K562 (cell line): ENCODE data around the gene APBA2. TPM values are rescaled to one million over a fixed set of nuclear protein-coding genes. Genes with fewer than 3 reads are reported as not detected.

Experiments used
- ATAC-seq: fragments of 200-7000 bp; cut with Tn5 transposase; 3 replicates; pipeline ENCODE4 v1.9.1; 2020; ENCODE audit warnings: moderate library complexity
- BruUV-seq: library from RNA; stranded (reverse); fragments of 400-500 nt; replicated peaks from 2 replicates; lab custom pipeline; 2021; lab: Mats Ljungman, UMichigan
- CTCF ChIA-PET: fragments of 300-600 bp; formaldehyde crosslinking; extraction: SDS; loops from one replicate; lab custom pipeline; 2021; ENCODE audit warnings: low intra/inter-chr PET ratio; lab: Yijun Ruan, JAX
- POLR2A ChIA-PET: fragments of 300-600, 350-650 bp; sonication (Branson Sonifier 250); formaldehyde crosslinking; extraction: SDS; loops from one replicate; lab custom pipeline; 2021; ENCODE audit warnings: antibody characterized with exemption, inconsistent platforms; lab: Yijun Ruan, JAX
- DNase-seq, 4 experiments: peaks; one replicate each; pipeline versions ENCODE4 v3.0.0 to v3.0.0-alpha.2; 2011 to 2018; ENCODE audit warnings: low spot score in 3 of 4, mixed read lengths in 3 of 4; ENCODE audit errors: extremely low read depth in 1 of 4
- FAIRE-seq: peaks from 2 replicates; lab custom pipeline; 2011; peaks lifted over from hg19 to GRCh38; lab: Jason Lieb, UNC
- H2AFZ ChIP-seq: 2 replicates; pipeline ENCODE4 v1.6.0; 2011; ENCODE audit warnings: low read depth, low read length, control low read depth, inconsistent platforms
- H3K27ac ChIP-seq: fragments of 200-600 bp; 3 replicates; pipeline ENCODE4 v1.8.0; 2011; ENCODE audit warnings: low read depth, mild to moderate bottlenecking, control low read depth, inconsistent platforms, low read length, moderate library complexity, mixed read lengths; ENCODE audit errors: extremely low read depth
- H3K27me3 ChIP-seq, 2 experiments: fragments of 300-600 bp in 1 of 2; 2 replicates in 1 of 2; 3 replicates in 1 of 2; pipeline versions ENCODE4 v1.6.0 to v1.8.0; 2011; ENCODE audit warnings: inconsistent platforms in 2 of 2, low read length in 2 of 2, mild to moderate bottlenecking in 1 of 2, mixed read lengths in 1 of 2, moderate library complexity in 1 of 2; ENCODE audit not compliant: control insufficient read depth in 2 of 2, insufficient read depth in 2 of 2
- H3K36me3 ChIP-seq: fragments of 300-600 bp; 3 replicates; pipeline ENCODE4 v1.8.0; 2011; ENCODE audit warnings: mild to moderate bottlenecking, low read length, inconsistent platforms; ENCODE audit not compliant: control insufficient read depth, insufficient read depth
- H3K4me1 ChIP-seq, 2 experiments: fragments of 200-600 bp in 1 of 2; replicated peaks in 1 of 2; 2 replicates in 1 of 2; 3 replicates in 1 of 2; pipeline versions ENCODE4 v1.5.1 to v1.8.0; 2011; ENCODE audit warnings: inconsistent platforms in 2 of 2, low read length in 2 of 2, mild to moderate bottlenecking in 1 of 2, mixed read lengths in 1 of 2, moderate library complexity in 1 of 2; ENCODE audit not compliant: control insufficient read depth in 2 of 2, insufficient read depth in 2 of 2
- H3K4me2 ChIP-seq: 2 replicates; pipeline ENCODE4 v1.6.1; 2011; ENCODE audit warnings: low read length, control low read depth, inconsistent platforms, mixed read lengths; ENCODE audit not compliant: insufficient read depth
- H3K4me3 ChIP-seq: fragments of 200-600 bp; sonication (generic), shearing (Covaris generic); 2 replicates; pipeline ENCODE4 v1.5.1; 2016; ENCODE audit warnings: control low read depth, inconsistent platforms
- H3K79me2 ChIP-seq: fragments of 200-600 bp; 3 replicates; pipeline ENCODE4 v1.8.0; 2011; ENCODE audit warnings: low read length, inconsistent platforms; ENCODE audit not compliant: control insufficient read depth, insufficient read depth
- H3K9ac ChIP-seq, 2 experiments: 2 replicates each; pipeline versions ENCODE4 v1.6.0 to v1.6.1; 2011; ENCODE audit warnings: low read depth in 2 of 2, low read length in 2 of 2, control low read depth in 1 of 2, inconsistent platforms in 1 of 2, mild to moderate bottlenecking in 1 of 2, mixed read lengths in 1 of 2; ENCODE audit not compliant: insufficient read depth in 1 of 2
- H3K9me1 ChIP-seq: one replicate; pipeline ENCODE4 v1.6.0; 2011; ENCODE audit warnings: inconsistent platforms, mild to moderate bottlenecking, low read length, moderate library complexity; ENCODE audit not compliant: control insufficient read depth, insufficient read depth
- H3K9me3 ChIP-seq: replicated peaks from 2 replicates; pipeline ENCODE4 v1.5.1; 2011; ENCODE audit warnings: low read depth, low read length, inconsistent platforms; ENCODE audit not compliant: control insufficient read depth, insufficient read depth
- H4K20me1 ChIP-seq: replicated peaks from 2 replicates; pipeline ENCODE4 v1.6.1; 2011; ENCODE audit warnings: low read length, inconsistent platforms, mixed read lengths; ENCODE audit not compliant: control insufficient read depth, insufficient read depth
- HDAC3 ChIP-seq: fragments of 450-650 bp; IDR thresholded peaks from 2 replicates; pipeline ENCODE4 v1.6.1; 2018; ENCODE audit warnings: borderline replicate concordance, mild to moderate bottlenecking, moderate library complexity; ENCODE audit not compliant: partially characterized antibody
- MAFG ChIP-seq: fragments of 450-650 bp; conservative IDR thresholded peaks from 2 replicates; pipeline ENCODE4 v1.6.1; 2016; ENCODE audit warnings: missing genetic modification characterization, missing compliant biosample characterization
- NFRKB ChIP-seq: fragments of 450-650 bp; IDR thresholded peaks from 2 replicates; pipeline ENCODE4 v1.6.1; 2016; ENCODE audit warnings: low read depth
- SREBF2 ChIP-seq: sonication (generic); formaldehyde crosslinking; IDR thresholded peaks from 2 replicates; pipeline ENCODE4 v1.4.0; 2020; ENCODE audit warnings: mild to moderate bottlenecking, missing genetic modification reagents
- WGBS: fragments of 100-300 bp; shearing (Covaris generic); methylation state at CpG from one replicate; pipeline ENCODE4 v1.1.6; 2016; ENCODE audit warnings: low coverage, mixed read lengths; ENCODE audit not compliant: insufficient coverage; ENCODE audit errors: missing lambda C conversion rate; 5-methylcytosine and 5-hydroxymethylcytosine counted together
- in situ Hi-C: fragments of 300-500 bp; cut with MboI; formaldehyde crosslinking; loops from 4 replicates; pipeline ENCODE4 v1.15.0; 2018; ENCODE audit warnings: inconsistent platforms, mixed read lengths
- intact Hi-C: fragments of 100-400 bp; cut with micrococcal nuclease; formaldehyde crosslinking; loops from 2 replicates; pipeline ENCODE4 v1.14.2; 2022
- polyA plus RNA-seq, 8 experiments: library from polyadenylated mRNA; depleted of rRNA in 4 of 8; stranded (reverse) in 5 of 8; unstranded in 3 of 8; fragments of >200 nt; fragmentation: Nextera tagmentation in 2 of 8; fragmentation: Illumina TruSeq in 1 of 8; extraction: Ambion mirVana in 2 of 8; extraction: Trizol in 1 of 8; gene quantifications; 2 replicates each; pipeline versions ENCODE4 v1.2.1 to v1.2.3, GENCODE V29; 2011 to 2014; ENCODE audit warnings: inconsistent platforms in 1 of 8, missing spikeins in 1 of 8
- total RNA-seq, 7 experiments: library from RNA; depleted of rRNA in 6 of 7; stranded (reverse); fragments of >200 nt in 6 of 7; fragmentation: Illumina TruSeq in 2 of 7; extraction: Trizol in 2 of 7; gene quantifications; 2 replicates each; pipeline versions ENCODE4 v1.2.1 to v1.2.3, GENCODE V29; 2011 to 2021; ENCODE audit warnings: low replicate concordance in 1 of 7
- TF ChIP-seq, protein P1 (sequence below), 2 experiments: fragments of 250-450 bp in 1 of 2; fragments of 450-650 bp in 1 of 2; sonication (Bioruptor Pico) in 1 of 2; IDR thresholded peaks; 2 replicates each; pipeline versions ENCODE4 v1.6.1 to v1.8.0; 2016 to 2021; ENCODE audit warnings: mild to moderate bottlenecking in 2 of 2, moderate library complexity in 2 of 2, missing compliant biosample characterization in 1 of 2, missing genetic modification characterization in 1 of 2
- TF ChIP-seq, protein P2 (sequence below), 2 experiments: fragments of 450-650 bp; IDR thresholded peaks; 2 replicates each; pipeline ENCODE4 v1.6.1; 2016
- TF ChIP-seq, protein P3 (sequence below): sonication (generic); formaldehyde crosslinking; IDR thresholded peaks from 2 replicates; pipeline ENCODE4 v1.8.0; 2022; ENCODE audit warnings: mild to moderate bottlenecking, missing genetic modification reagents, borderline replicate concordance
- TF ChIP-seq, protein P4 (sequence below): fragments of 450-650 bp; IDR thresholded peaks from 2 replicates; pipeline ENCODE4 v1.6.1; 2016

Gene APBA2
- total and polyA plus RNA-seq, 9 of the 15 experiments (the other 6 are each of a cell fraction or from before 2014, with no cell fraction given): 0.24 to 40.9 (median 25.2) TPM

DNA sequence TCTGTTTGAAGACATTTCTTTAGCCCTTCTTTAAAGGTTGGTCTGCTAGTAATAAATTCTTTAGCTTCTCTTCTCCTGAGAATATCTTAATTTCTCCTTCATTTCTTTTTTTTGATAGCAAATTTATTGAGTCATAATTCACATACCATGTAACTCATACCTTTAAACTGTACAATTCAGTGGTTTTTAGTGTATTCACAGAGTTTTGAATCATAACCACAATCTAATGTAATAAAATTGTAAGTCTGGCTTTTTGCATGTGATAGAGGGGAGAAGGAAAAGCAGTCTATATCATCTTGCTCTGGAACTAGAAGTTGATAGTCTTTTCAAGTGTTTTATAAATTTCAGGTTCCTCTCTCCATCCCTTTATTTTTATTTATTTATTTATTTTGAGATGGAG is 81.3 kb downstream of the APBA2 start (continued):
- TF ChIP-seq SREBF2 (CRISPR knock-in tag): no peak

DNA sequence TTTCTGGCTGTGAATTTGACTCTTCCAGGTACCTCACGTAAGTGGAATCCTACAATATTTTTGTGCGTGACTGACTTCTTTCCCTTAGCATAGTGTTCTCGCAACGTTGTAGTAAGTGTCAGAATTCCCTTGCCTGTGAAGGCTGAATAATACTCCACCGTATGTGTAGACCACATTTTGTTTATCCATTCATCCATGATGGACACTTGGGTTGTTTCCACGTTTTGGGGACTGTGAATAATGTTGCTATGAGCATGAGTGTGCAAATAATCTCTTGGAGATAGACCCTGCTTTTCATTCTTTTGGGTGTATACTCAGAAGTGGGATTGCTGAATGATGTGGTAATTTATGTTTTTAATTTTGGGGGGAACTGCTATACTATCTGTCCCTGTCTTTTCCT is 82.2 kb downstream of the APBA2 start:
- no peak for TF ChIP-seq HDAC3
- TF ChIP-seq, protein P1, sequence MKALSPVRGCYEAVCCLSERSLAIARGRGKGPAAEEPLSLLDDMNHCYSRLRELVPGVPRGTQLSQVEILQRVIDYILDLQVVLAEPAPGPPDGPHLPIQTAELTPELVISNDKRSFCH (CRISPR knock-in tag; IDR thresholded peaks at IDR 0.05): no peak
- TF ChIP-seq, protein P1 (tag; IDR thresholded peaks at IDR 0.05): 0 out of 2 replicates have a peak, but pooled peaks have one; percentile 14
- TF ChIP-seq MAFG (tag): peak; percentile 38; the same call in 1 of the 2 replicates
- TF ChIP-seq, protein P2, sequence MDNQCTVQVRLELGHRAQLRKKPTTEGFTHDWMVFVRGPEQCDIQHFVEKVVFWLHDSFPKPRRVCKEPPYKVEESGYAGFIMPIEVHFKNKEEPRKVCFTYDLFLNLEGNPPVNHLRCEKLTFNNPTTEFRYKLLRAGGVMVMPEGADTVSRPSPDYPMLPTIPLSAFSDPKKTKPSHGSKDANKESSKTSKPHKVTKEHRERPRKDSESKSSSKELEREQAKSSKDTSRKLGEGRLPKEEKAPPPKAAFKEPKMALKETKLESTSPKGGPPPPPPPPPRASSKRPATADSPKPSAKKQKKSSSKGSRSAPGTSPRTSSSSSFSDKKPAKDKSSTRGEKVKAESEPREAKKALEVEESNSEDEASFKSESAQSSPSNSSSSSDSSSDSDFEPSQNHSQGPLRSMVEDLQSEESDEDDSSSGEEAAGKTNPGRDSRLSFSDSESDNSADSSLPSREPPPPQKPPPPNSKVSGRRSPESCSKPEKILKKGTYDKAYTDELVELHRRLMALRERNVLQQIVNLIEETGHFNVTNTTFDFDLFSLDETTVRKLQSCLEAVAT (IDR thresholded peaks at IDR 0.05): no peak
- TF ChIP-seq, protein P3, sequence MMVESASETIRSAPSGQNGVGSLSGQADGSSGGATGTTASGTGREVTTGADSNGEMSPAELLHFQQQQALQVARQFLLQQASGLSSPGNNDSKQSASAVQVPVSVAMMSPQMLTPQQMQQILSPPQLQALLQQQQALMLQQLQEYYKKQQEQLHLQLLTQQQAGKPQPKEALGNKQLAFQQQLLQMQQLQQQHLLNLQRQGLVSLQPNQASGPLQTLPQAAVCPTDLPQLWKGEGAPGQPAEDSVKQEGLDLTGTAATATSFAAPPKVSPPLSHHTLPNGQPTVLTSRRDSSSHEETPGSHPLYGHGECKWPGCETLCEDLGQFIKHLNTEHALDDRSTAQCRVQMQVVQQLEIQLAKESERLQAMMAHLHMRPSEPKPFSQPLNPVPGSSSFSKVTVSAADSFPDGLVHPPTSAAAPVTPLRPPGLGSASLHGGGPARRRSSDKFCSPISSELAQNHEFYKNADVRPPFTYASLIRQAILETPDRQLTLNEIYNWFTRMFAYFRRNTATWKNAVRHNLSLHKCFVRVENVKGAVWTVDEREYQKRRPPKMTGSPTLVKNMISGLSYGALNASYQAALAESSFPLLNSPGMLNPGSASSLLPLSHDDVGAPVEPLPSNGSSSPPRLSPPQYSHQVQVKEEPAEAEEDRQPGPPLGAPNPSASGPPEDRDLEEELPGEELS (CRISPR knock-in tag): peak; percentile 32; the same call in 1 of the 2 replicates
- TF ChIP-seq, protein P4, sequence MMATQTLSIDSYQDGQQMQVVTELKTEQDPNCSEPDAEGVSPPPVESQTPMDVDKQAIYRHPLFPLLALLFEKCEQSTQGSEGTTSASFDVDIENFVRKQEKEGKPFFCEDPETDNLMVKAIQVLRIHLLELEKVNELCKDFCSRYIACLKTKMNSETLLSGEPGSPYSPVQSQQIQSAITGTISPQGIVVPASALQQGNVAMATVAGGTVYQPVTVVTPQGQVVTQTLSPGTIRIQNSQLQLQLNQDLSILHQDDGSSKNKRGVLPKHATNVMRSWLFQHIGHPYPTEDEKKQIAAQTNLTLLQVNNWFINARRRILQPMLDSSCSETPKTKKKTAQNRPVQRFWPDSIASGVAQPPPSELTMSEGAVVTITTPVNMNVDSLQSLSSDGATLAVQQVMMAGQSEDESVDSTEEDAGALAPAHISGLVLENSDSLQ: peak; percentile 18; the same call in 1 of the 2 replicates
- 0 out of 2 replicates have a peak, but pooled peaks have one; percentile 1 for TF ChIP-seq NFRKB
- TF ChIP-seq, all 486 proteins: peak for 5
- WGBS: 66% methylated on average over 6 of the region's 6 CpGs
- in situ Hi-C loops (no loop called here), intact Hi-C loops (no loop called here)
- Histone ChIP-seq H3K4me1 (peaks cover 20 to 26% of the 10 kb centered on the region in 2 experiments), H3K9me1 (no peaks in the 10 kb centered on the region), H2AFZ (peak overlapping the region; percentile 73; the same call in 1 of the 2 replicates), H3K9me3 (no peaks in the 10 kb centered on the region), H3K9ac (peak overlapping the region in 1 of 2 experiments; percentile 35; a peak in 2 of 4 replicates), H3K27me3 (no peaks in the 10 kb centered on the region), H3K79me2 (peaks cover 35% of the 10 kb centered on the region), H3K4me3 (no peak overlapping the region), H3K4me2 (no peak overlapping the region; the same call in 1 of the 2 replicates), H3K27ac (peak overlapping the region; percentile 64; the same call in 2 of the 3 replicates), H3K36me3 (no peaks in the 10 kb centered on the region), H4K20me1 (no peaks in the 10 kb centered on the region)
- peak; percentile 64 for FAIRE-seq
- CTCF ChIA-PET: no interaction called here
- ATAC-seq: no peak
- no peak for DNase-seq
- BruUV-seq: no TSS peak
- POLR2A ChIA-PET: interaction anchor here (1.6 to 1.8 kb wide), 2 partner anchors 9 to 12 kb away, joined by 4 to 11 read pairs; no protein-coding TSS in a partner anchor
